Measurements from ENCODE around the gene RAD51. TPM values are rescaled to one million over a fixed set of nuclear protein-coding genes. Genes with fewer than 3 reads are reported as not detected.

RAD51 gene
- total RNA-seq, 1 donor from 2014 or later, result 2.0 TPM

DNA sequence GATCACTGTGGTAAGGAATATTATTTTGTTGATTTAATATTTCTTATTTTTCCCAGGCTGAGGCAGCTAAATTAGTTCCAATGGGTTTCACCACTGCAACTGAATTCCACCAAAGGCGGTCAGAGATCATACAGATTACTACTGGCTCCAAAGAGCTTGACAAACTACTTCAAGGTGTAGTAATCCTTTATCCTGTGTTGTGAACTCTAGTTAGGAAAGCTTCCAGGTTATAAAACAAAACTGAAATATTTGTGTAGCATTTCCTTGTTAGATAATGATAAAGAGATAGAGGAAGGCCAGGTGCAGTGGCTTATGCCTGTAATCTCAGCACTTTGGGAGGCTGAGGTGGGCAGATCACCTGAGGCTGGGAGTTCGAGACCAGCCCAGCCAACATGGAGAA lies 11.1 kb downstream of the RAD51 start:
- ATAC-seq (no peak), DNase-seq (ENCODE audit: missing footprints) (no peak)
- intact Hi-C loops (cut with DNase I), result no loop called here

DNA sequence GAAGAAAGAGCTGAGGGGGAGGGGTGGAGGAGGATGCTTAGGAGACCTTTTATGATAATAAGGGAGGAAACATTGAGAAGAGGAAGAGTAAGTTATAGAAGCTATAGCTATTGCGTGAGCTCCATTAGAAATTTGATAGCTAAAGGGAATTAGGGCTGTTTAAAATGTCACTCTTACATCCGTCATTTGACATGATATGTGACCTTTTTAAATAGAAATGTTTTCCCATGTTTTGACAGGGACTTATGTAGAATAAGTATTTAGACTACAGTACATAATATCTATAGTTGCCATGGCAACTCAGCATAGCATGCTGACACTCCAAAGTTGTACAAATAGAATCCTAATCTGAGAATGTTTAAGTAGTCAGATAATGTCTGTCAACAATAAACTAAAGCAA lies 19.2 kb downstream of the RAD51 start:
- ATAC-seq, result no peak
- no peak for DNase-seq (ENCODE audit: missing footprints)
- intact Hi-C loops (cut with DNase I), result no loop called here

DNA sequence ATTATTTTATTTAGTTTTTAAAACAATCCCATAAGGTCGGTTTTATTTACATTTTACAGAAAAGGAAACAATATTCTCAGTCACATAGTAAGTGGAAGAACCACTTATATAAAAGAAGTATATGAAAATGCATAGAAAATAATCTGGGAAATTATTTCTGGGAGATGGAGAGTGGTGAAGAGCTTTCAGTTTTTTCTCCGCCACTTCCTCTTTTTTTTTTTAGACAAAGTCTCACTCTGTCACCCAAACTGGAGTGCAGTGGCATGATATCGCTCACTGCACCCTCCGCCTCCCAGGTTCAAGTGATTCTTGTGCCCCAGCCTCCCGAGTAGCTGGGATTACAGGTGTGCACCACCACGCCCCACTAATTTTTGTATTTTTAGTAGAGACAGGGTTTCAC lies 21.2 kb downstream of the RAD51 start:
- ATAC-seq (no peak), DNase-seq (ENCODE audit: missing footprints) (no peak)
- intact Hi-C loops (cut with DNase I), result no loop called here

DNA sequence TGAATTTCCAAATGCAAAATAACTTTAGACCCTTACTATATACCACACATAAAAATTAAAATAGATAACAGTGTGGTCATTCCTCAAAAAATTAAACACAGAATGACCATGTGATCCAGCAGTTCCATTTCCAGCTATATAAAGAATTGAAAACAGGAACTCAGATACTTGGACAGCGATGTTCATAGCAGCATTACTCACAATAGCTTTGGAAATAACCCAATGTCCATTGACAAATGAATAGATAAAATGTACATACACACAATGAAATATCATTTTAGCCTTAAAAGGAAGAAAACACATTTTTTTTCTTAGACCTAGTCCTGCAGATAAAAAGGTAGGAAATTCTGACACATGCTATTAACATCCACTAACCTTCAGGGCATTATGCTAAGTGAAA lies 26.7 kb downstream of the RAD51 start:
- no peak for DNase-seq (ENCODE audit: missing footprints)
- ATAC-seq, result no peak
- intact Hi-C loops (cut with DNase I), result no loop called here

DNA sequence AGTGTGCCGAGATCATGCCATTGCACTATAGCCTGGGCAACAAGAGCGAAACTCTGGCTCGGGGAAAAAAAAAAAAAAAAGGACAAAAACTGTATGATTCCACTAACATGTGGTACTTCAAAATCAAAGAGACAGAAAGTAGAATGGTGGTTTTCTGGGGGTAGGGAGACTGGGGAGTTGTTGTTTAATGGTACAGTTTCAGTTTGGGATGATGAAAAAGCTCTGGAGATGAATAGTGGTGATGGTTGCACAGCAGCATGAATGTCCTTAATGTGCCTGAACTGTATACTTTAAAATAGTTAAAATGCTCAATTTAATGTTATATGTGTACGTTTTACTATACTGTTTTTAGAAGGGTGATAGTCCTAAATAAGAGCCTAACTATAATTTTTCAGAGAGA lies 27.4 kb downstream of the RAD51 start:
- ATAC-seq (no peak), DNase-seq (ENCODE audit: missing footprints) (no peak)
- intact Hi-C loops (cut with DNase I), result no loop called here

DNA sequence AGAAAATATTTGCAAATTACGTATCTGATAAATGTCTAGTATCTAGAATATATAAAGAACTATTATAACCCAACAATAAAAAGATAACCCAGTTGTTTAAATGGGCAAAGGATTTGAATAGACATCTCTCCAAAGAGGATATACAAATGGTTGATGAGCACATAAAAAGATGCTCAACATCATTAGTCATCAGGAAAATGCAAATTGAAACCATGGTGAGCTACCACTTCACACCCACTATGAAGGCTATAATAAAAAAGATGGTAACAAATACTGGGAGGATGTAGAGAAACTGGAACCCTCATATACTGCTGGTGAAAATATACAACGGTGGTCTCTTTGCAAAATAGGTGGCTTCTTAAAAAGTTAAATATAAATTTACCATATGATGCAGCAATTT lies 28.0 kb downstream of the RAD51 start:
- ATAC-seq, result no peak
- DNase-seq (ENCODE audit: missing footprints), result no peak
- intact Hi-C loops (cut with DNase I), result no loop called here

DNA sequence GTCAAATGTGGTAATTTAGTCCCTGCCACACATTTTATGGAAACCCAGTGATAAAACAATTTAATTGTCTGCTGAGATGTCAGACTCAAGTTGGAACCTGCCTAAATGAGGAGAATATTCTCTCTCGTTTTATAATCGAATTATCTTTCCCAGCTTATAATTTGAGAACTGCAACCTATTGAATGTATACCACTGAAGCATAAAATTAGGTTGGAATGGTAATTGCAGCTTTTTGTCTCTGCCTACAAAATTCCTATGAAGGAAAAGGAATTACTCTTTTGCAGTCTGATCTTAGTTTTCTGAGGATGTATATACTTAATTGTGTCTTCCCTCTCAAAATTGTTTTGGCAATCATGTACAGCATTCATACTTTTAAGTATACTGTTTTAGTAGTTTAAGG lies 28.9 kb downstream of the RAD51 start:
- DNase-seq (ENCODE audit: missing footprints) (no peak), ATAC-seq (no peak)
- intact Hi-C loops (cut with DNase I), result no loop called here

DNA sequence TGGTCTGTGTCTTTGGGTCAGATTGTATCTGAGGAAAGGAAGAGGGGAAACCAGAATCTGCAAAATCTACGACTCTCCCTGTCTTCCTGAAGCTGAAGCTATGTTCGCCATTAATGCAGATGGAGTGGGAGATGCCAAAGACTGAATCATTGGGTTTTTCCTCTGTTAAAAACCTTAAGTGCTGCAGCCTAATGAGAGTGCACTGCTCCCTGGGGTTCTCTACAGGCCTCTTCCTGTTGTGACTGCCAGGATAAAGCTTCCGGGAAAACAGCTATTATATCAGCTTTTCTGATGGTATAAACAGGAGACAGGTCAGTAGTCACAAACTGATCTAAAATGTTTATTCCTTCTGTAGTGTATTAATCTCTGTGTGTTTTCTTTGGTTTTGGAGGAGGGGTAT lies 36.1 kb downstream of the RAD51 start:
- no peak for DNase-seq (ENCODE audit: missing footprints)
- ATAC-seq, result no peak
- intact Hi-C loops (cut with DNase I), result no loop called here

DNA sequence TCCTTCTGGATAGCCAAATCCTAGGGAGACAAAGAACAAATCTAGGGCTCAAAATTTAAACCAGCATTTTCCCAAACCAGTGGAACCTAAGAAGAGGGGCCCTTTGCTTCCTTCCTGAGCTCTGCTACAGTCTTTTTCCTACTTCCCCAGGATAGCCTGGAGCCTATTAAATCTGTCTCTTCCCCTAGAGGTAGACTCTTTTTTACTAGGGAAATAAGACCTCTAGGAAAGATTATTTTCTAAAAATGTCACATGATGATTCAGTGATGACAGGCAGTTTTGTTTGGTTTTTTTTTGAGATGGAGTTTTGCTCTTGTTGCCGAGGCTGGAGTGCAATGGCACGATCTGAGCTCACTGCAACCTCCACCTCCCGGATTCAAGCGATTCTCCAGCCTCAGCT lies 41.6 kb downstream of the RAD51 start:
- intact Hi-C loops (cut with DNase I), result no loop called here
- ATAC-seq (no peak), DNase-seq (ENCODE audit: missing footprints) (no peak)

DNA sequence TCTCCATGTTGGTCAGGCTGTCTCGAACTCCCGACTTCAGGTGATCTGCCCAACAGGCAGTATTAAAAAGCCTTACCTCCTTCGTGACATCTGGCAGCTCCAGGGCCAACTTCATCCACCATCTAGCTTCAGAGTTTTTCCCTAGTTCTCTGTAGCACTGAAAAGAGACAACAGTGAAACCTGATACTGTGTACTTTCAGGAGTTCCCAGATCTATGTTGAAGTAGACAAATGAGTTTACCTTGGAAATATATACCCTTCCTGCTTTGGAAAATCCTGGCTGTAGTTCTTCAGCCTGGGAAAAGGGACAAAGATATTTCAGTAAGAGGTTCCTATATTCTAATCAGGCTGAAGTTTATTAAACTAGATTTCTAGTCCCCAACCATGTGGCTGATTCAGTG lies 42.1 kb downstream of the RAD51 start:
- no peak for ATAC-seq

DNA sequence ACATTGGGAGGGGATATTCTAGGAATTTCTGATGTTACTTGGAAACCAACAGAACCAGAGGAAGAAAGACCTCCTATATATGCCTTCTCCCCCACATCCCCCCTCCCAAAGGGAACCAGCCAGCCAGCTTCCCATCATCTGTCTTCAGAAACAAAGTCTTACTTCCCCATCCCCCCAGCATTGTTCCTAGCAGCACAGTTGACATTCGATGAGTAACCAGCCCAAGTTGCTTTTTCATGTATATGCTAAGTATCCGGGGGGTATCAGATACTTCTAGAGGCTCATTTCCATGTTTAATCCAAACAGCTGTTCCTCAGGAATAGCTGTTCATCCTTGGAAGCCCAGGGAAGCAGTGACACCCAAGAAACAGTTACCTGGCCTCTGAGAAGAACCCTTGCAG lies 44.1 kb downstream of the RAD51 start:
- intact Hi-C loops (cut with DNase I), result no loop called here
- no peak for DNase-seq (ENCODE audit: missing footprints)
- no peak for ATAC-seq

More for the DNA sequence above, 42.1 kb downstream of the RAD51 start:
- intact Hi-C loops (cut with DNase I), result no loop called here
- DNase-seq (ENCODE audit: missing footprints), result no peak

DNA sequence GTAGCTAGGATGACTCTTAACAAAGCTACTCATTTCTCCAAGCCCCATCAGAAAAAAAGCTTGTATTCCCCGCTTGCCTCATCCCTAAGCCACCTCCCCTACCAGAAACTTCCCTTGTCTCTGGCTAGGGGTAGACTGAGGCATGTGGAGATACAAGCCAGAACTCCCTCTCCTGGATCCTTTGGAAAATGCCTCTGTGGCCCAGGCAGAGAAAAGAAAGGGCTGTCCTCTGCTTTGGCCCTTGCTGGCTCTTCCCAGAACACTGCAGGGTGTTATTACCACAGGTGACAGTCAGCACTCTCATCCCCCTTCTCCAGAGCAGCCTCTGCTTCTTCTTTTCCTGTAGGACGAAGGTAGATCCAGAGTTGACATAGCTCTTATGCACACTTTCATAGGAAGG lies 44.9 kb downstream of the RAD51 start:
- intact Hi-C loops (cut with DNase I), result no loop called here
- ATAC-seq (no peak), DNase-seq (ENCODE audit: missing footprints) (no peak)

DNA sequence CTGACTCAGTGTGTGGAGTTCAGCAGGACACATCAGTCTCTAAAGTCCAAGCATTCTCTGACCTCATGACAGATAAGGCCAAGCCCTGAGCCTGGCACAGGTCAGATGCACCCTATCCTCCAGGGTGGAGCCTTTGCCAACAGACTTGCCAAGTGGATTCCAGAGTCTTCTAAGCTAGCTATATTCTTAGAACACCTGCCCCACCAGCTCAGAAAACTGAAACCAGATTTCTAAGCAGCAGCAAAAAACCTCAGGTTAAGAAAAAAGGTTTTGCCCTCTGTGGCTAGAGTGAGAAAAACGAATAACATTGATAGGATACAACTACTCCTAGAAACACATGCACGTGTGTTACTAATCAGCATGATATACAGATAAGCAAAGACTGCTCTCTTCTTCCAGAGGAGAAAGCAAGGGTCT lies 48.5 kb downstream of the RAD51 start:
- intact Hi-C loops (cut with DNase I), result no loop called here
- ATAC-seq, result no peak
- DNase-seq (ENCODE audit: missing footprints), result no peak

DNA sequence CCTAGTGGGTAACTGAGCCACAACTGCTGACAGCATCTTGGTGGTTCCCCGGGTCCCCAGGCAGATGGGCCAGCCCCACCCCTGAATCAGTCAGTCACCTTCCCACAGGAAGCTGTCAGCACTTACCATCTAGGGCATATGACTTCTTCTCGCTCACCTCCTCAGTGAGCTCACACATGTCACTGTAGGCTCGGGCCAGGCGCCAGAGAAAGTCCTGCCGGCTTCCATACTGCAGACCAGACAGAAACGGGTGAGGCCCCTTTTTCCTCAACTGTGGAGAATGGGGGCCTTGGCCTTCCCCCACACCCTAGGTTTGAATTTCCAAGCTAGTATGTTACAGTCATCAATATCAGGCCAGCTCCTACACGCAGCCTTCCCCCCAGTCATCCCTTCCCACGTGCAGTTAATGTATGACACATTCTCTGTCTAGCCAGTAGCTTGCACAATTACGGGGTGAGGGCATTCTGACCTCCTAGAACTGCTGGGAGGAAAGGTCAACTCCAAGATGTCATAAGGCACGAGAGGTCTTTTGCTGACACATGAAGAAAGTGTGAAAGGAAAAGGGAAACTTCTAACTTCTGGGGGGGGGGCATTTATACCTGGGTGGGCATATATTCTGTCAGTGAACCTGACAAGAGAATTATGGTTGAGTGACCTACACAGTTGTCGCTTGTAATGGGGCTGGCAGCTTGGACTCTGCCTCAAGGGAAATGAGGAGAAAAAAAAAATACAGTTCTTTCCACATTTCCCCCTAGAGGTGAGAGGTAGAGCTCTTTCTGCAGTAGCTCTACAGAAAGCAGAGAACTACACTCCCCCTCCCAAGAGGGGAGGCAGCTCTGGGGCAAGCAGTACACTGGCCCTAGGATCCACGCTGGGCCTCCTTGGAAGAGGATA lies 49.2 kb downstream of the RAD51 start:
- DNase-seq (ENCODE audit: missing footprints) (no peak), ATAC-seq (peak; percentile 42)
- intact Hi-C loops (cut with DNase I), result no loop called here

DNA sequence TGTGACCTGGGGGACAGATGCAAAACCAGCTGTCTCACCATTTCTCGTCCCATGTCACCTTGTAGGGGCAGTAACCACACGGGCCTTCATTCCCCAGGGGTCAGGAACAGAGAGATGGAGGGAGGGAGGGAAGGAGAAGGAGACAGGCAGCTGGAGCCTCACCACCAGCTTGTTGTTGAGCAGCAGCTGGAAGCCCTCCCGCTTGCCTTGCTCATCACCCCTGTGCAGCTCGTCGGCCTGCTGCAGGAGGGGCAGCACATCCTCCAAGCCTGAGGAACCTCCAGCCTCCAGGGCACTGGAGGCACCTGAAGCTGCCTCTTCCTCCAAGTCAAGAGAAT lies 49.8 kb downstream of the RAD51 start:
- DNase-seq (ENCODE audit: missing footprints), result no peak
- ATAC-seq, result no peak
- intact Hi-C loops (cut with DNase I), result no loop called here

DNA sequence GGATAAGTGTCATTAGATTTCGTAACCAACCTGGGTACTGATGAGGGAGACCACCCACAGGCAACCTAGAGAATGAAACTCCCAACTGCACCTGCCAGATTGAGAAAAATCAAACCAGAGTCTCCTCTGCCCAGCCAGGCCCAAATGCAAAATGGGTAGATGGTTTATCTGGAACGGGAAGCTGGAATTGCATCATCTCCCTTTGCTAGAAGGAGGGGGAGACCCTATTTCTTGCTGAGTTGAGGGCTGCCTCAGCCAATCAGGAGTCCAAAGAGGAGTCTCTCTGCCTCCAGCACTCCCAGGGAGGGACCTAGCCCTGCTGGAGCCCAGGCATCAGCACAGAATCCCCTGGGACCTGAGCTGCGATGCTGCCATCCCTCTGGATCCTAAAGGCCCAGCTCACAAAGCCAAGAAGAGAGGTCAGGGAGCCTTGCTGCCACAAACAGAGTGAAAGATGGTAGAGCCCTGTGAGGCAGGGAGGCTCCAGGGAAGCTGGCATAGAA lies 52.0 kb downstream of the RAD51 start:
- no peak for DNase-seq (ENCODE audit: missing footprints)

DNA sequence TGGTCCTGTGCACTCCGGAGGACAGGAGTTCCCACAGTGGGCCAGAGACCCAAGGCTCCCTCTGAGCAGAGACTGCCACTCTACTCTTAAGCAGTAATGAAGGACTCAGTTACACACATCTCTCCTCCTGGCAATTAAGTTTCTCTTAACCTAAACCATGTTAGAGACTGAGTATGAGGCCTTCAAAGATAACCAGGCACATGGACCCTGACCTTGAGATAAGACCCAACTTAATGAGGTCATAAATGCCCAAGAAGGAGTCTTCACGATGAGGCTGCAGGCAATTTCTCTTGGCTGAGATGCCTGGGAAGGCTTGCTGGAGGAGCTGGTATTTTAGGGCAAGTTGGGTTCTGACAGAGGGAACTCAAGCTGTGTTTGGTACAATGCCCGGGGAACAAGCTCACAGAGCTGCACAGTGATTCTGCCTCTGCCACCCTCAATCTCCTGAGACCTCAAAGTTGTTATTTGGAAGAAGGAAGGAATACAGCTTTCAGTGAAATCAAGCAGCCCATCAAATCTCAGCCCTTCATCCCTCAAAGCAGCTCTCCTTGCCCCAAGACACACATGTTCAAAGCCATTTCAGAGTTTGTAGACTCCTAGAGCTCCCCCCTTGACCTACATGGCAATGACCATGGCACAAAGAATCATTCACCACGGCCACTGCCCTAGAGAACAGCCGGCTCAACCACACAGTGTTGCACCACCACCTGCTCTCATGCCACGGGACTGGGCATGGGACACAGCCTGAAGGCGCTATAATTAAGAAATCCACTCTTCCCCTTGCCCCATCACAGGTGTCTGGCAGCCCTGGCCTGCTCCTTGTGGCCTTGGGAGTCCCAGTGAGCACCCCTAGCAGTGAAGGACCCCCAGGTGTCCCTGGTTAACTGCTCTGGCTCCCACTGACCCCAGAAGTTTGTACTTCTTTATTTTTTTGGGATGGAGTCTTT lies 53.0 kb downstream of the RAD51 start:
- intact Hi-C loops (cut with DNase I), result no loop called here
- ATAC-seq, result no peak
- DNase-seq (ENCODE audit: missing footprints), result no peak

More for the DNA sequence above, 52.0 kb downstream of the RAD51 start:
- intact Hi-C loops (cut with DNase I), result no loop called here
- peak; percentile 40 for ATAC-seq

DNA sequence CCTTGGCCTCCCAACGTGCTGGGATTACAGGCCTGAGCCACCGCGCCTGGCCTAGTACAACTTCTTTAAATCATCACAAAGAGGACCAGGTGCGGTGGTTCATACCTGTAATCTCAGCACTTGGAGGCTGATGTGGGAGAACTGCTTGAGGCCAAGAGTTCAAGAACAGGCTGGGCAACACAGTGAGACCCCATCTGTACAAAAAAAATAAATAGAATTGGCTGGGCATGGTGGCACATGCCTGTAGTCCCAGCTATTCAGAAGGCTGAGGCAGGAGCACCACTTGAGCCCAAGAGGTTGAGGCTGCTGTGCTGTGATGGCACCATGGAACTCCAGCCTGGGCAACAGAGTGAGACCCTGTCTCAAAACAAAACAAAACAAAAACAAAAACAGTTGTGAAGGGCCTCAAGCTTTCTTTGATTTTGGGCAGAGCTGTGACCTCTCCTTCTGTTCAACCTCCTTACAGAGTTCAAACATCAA lies 54.2 kb downstream of the RAD51 start:
- no peak for DNase-seq (ENCODE audit: missing footprints)
- intact Hi-C loops (cut with DNase I), result no loop called here
- ATAC-seq, result no peak

DNA sequence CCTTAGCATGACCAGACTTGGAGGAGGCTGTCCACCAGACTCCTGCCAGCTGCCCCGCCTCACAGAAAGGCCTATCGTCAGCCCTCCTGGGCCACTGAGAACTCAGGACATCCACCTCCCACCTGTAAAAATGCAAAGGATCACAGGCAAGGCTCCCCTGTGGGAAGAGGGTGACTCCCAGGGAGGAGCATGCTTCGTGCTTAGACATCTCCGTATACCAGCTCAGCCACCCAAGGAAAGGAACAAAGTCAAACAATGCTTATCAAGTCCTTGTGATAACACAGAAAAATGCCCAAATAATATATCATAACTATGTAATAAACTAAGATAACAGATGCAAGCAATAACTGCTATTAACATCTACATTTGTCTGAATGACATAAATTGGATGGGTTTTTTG lies 55.9 kb downstream of the RAD51 start:
- intact Hi-C loops (cut with DNase I), result loop anchor here (10.0 kb wide), 1 partner anchor 236 kb away; no protein-coding TSS in a partner anchor
- DNase-seq (ENCODE audit: missing footprints) (no peak), ATAC-seq (no peak)

DNA sequence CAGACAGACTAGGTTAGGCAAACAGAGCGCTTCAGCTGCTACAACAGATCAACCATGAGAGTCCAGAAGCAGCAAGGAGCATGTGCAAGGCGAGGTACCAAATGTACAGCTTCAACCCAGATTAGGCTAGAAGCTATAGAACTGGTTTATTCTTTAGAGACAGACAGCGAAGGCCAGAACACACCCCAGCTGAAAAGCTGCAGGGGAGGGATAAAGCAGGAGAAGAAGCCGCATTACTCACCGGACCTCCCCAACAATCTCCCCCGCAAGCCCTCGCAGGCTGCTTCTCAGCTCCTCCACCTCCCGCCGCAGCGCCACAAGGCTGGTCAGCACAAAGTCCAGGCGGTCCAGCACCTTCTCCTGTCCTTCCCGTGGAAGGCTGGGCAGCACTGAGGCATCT lies 56.8 kb downstream of the RAD51 start:
- DNase-seq (ENCODE audit: missing footprints) (no peak), ATAC-seq (no peak)
- intact Hi-C loops (cut with DNase I), result loop anchor here (10.0 kb wide), 1 partner anchor 237 kb away; no protein-coding TSS in a partner anchor
